ENCODE data around the gene HPX.

The HPX gene

GRCh38 chr11:6440906-6441358 is at the start of gene HPX:
TSS of gene HPX (minus strand) at chr11:6440987. CDS start at chr11:6440963, 24 bp downstream.
- no peak for DNase-seq (ENCODE audit: low read depth in 2 of 2)

DNA sequence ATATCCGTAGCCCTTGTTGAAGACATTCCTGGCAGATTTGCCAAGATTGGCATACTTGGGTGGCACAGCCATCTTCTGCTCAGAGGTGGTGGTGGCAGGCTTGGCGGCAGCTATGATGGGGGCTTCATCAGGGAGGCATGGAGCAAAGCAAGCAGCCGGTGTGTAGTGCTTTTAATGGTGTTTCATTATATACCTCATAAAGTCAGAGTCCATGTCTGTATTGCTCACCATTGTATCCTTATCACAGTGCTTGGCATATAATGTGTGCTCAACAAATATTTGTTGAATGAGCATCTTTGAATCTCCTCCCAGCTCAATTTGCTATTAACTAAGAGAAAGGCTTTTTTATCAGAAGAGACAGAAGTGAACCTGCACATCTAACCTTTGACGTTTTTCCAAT is 48.5 kb upstream of the HPX start:
- DNase-seq (ENCODE audit: low read depth in 2 of 2): no peak

DNA sequence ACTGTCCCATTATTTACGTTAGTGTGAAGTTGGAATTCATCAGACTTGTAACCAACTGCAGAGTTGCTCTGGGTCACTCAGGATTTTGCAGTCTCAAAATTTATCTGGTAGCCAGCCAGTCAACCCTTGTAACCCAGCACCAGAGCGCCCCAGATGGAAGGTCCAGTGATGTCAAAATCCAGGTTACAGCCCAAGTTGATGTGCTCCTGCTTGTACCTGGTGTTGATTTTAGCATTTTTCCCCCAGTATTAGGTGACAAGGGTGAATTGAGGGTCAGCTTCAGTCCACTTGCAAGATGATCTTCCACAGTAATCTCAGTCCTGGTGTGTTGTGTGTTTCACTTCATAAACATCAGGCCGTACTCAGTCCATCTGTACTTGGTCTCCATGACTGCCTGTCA is 48.0 kb upstream of the HPX start:
- no peak for DNase-seq (ENCODE audit: low read depth in 2 of 2)

GRCh38 chr11:6488342-6488741 is 47.6 kb upstream of the HPX start:
- no peak for DNase-seq (ENCODE audit: low read depth in 2 of 2)

- no peak for DNase-seq (ENCODE audit: low read depth in 2 of 2)
Measured at GRCh38 chr11:6486938-6487337, 46.2 kb upstream of the HPX start.

GRCh38 chr11:6486256-6486655 is 45.5 kb upstream of the HPX start:
- no peak for DNase-seq (ENCODE audit: low read depth in 2 of 2)

GRCh38 chr11:6485661-6486060 is 44.9 kb upstream of the HPX start:
- DNase-seq (ENCODE audit: low read depth in 2 of 2): no peak

- DNase-seq (ENCODE audit: low read depth in 2 of 2): no peak
Measured at GRCh38 chr11:6483015-6483414, 42.2 kb upstream of the HPX start.

DNA sequence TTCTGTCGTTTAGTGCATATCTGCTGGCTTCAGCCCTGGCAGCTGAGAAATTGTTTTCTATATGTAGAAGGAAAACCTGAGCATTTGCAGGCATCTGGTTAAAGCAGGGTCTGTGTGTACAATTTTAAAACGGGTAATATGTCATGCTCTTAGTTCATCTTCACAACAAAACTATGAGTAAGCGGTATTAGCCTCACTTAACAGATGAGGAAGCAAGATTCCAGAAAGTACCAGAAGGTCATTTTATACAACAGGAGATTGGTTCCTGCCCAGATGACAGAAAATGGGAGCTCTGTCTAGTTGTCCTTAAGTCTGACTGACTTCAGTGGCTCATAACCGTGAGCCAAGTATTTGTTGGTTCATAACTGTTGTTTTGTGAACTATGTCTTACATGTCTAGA is 41.7 kb upstream of the HPX start:
- DNase-seq (ENCODE audit: low read depth in 2 of 2): no peak

DNA sequence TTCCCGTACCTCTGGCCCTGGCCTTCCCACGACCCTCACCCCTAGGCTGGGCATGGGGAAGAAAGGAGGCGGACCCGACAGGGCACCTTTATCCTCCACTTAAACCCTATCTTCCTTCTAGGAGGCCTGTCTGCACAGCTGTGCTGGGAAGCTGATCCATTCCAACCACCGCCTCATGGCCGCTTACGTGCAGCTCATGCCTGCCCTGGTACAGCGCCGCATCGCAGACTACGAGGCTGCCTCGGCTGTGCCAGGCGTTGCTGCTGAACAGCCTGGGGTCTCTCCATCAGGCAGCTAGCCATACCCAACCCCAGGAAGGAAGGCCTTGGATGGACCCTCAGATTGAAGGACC is 41.1 kb upstream of the HPX start:
- no peak for DNase-seq (ENCODE audit: low read depth in 2 of 2)

DNA sequence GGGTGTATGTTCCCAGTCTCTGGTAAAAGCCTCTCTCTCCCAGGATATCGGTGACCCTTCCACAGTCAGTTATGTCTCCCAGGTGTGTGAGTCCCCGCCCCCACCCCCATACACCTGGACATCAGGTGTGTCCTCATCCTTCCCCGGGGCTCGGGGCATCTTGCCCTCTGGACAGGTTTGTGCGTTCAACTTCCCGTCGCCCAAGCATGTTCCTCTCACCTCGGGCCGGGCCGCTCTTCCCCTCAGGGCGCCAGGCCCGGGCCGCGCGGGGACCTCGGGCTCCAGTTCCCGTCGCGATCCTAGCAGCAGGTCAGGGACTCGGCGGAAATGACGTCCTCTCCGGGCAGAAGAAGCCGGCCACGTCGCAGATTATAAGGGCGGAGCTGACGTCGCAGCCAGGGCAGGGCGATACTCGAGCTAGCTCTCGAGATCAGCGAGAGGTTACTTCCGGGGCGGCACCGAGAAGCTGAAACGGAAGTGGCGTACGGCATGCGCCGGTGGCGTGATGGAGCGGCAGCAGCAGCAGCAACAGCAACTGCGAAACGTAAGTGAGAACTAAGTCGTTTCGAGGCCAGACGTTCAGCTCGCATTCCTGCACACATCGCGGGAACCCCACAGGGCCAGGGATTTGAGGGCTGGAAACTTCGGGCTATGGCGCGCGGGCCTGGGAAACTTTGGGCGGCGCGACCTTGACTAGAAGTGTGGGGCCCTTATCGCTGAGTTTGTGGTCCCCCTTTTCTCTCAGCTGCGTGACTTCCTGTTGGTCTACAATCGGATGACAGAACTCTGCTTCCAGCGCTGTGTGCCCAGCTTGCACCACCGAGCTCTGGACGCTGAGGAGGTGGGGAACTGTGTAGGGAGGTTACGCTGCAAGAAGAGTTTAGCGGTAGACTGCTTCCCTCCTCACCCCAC is 40.5 kb upstream of the HPX start, which contains the start of the genes ARFIP2 and TIMM10B:
TSS of gene ARFIP2 (minus strand) at position 320 of the 912 bp plus-strand sequence. CDS start 910 bp downstream, outside the sequence.
TSS of gene TIMM10B (plus strand) at position 490 of the 912 bp plus-strand sequence. CDS start at position 506, 16 bp downstream.
- peak; percentile 83 to 86 for DNase-seq (ENCODE audit: low read depth in 2 of 2)

GRCh38 chr11:6480299-6480914 is 39.6 kb upstream of the HPX start:
- no peak for DNase-seq (ENCODE audit: low read depth in 2 of 2)

DNA sequence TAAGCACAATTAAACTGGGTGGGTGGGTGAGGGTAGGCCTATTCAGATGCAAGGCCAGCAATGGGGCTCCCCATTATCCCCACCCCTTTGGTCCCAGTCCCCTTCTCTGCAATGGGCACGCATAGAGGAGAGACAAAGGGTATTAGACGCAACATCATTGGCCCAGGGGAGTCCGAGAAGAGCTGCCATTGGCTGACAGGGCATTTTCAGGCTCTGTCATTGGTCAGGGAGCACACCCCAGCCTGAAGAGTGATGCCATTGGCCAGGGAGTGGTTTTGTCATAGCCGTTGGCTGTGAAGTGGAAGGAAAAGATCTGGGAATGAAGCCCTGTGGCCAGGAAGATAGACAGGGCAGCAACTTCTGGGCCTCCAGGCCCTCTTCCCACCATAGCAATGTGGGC is 35.8 kb upstream of the HPX start:
- DNase-seq (ENCODE audit: low read depth in 2 of 2): no peak

DNA sequence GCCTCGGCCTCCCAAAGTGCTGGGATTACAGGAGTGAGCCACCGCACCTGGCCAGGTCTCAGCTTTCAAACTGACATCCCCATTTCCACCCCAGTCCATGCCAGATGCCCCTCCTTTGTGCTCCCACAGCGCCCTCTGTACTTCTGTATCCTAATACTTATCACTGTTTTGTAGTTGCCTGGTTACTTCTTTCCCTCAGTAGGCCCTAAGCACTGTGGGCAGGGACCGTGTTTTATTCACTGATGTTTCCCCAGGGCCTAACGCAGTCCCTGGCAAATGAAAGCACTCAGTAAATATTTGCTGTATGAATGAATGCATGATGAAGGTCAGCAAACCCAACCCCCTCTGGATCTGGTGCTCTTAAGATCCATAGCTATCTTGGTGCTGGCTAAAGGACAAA is 35.1 kb upstream of the HPX start:
- no peak for DNase-seq (ENCODE audit: low read depth in 2 of 2)

DNA sequence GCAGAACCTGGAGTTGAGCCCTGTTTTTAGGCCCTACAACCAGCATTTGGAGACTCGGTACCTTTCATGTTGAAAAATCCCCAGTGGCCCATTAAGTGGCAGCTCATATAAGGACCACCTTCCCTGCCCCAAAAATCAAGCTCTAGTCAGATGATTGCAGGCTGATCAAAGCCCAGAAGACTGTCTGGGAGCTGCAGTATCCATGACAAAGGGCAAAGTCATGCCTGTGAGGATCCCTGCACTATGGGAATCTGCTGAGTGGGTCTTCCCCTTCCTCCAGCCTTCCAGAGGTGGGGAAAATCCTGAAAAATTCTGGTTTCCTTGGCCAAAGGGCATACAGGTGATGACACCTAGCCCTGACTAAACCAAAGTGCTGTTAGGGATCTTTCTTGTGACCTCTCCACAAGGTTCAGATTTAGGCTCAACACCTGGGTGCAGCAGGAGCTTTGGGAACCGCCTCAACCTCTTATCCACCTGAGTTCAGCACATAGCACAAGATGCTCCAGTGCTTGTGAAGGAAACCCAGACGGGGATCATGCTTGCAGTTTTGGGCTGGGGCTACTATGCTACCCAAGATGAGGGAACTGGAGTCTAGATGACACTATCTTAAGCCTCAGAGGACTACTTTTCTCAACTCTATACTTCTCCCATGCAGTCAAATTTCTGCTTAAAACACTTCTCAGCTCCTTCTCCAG is 34.2 kb upstream of the HPX start:
- no peak for DNase-seq (ENCODE audit: low read depth in 2 of 2)

- no peak for DNase-seq (ENCODE audit: low read depth in 2 of 2)
Measured at GRCh38 chr11:6474413-6474792, 33.6 kb upstream of the HPX start.

GRCh38 chr11:6473451-6474412 is 32.9 kb upstream of the HPX start, which contains the start of gene TRIM3:
TSS of gene TRIM3 (minus strand) at chr11:6473941. CDS start at chr11:6465695, 8,246 bp downstream.
- peak; percentile 46 for DNase-seq (ENCODE audit: low read depth in 2 of 2)

- DNase-seq (ENCODE audit: low read depth in 2 of 2): no peak
Measured at GRCh38 chr11:6472934-6473333, 32.1 kb upstream of the HPX start.

GRCh38 chr11:6469599-6469998 is 28.8 kb upstream of the HPX start:
- no peak for DNase-seq (ENCODE audit: low read depth in 2 of 2)

GRCh38 chr11:6468712-6469495 is 28.1 kb upstream of the HPX start:
- DNase-seq (ENCODE audit: low read depth in 2 of 2): no peak
